ENCODE measurements around the gene USP37.

DNA sequence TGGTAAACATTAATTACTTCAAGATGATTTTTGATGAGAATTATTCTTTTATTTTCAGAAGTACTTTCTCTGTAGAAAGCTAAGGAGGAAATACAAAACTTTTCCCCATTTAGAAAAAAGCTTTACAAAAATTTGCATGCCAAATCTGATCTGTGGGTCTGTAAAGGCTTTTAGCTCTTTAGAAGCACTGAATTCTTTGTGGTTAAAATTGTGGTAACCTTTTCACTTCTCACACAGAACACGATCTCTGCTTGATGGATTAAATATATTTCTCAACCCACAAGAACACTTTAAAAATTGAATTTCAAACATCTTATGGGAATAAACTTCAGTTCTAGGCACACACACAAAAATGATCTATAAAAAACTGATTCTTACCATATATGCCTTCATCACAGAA, 85.5 kb downstream of the USP37 start:
- TF ChIP-seq, protein P1, sequence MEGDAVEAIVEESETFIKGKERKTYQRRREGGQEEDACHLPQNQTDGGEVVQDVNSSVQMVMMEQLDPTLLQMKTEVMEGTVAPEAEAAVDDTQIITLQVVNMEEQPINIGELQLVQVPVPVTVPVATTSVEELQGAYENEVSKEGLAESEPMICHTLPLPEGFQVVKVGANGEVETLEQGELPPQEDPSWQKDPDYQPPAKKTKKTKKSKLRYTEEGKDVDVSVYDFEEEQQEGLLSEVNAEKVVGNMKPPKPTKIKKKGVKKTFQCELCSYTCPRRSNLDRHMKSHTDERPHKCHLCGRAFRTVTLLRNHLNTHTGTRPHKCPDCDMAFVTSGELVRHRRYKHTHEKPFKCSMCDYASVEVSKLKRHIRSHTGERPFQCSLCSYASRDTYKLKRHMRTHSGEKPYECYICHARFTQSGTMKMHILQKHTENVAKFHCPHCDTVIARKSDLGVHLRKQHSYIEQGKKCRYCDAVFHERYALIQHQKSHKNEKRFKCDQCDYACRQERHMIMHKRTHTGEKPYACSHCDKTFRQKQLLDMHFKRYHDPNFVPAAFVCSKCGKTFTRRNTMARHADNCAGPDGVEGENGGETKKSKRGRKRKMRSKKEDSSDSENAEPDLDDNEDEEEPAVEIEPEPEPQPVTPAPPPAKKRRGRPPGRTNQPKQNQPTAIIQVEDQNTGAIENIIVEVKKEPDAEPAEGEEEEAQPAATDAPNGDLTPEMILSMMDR (conservative IDR thresholded peaks at IDR 0.05; ENCODE audit: low read depth, low read length): no peak
- no peak for TF ChIP-seq EZH2 (IDR thresholded peaks at IDR 0.05; ENCODE audit: borderline replicate concordance, low read depth, low read length, poor library complexity, severe bottlenecking)

Data from A673 (cell line).